ENCODE data around the gene EMILIN2. TPM values are rescaled to one million over a fixed set of nuclear protein-coding genes. Genes with fewer than 3 reads are reported as not detected.

EMILIN2 gene
- polyA plus RNA-seq, 1 donor: 22.4 TPM

GRCh38 chr18:2954869-2955645 lies 108.3 kb downstream of the EMILIN2 start:
- DNase-seq (ENCODE audit: low read depth): no peak

- no peak for DNase-seq (ENCODE audit: low read depth)
Measured at GRCh38 chr18:2956056-2956455, 109.2 kb downstream of the EMILIN2 start.

GRCh38 chr18:2958819-2959298 lies 112.1 kb downstream of the EMILIN2 start:
- no peak for DNase-seq (ENCODE audit: low read depth)

- no peak for DNase-seq (ENCODE audit: low read depth)
Measured at GRCh38 chr18:2959341-2959740, 112.5 kb downstream of the EMILIN2 start.

- no peak for DNase-seq (ENCODE audit: low read depth)
Measured at GRCh38 chr18:2960983-2961696, 114.3 kb downstream of the EMILIN2 start.

GRCh38 chr18:2961821-2962220 lies 115.0 kb downstream of the EMILIN2 start:
- DNase-seq (ENCODE audit: low read depth): no peak

GRCh38 chr18:2963048-2963447 lies 116.2 kb downstream of the EMILIN2 start:
- DNase-seq (ENCODE audit: low read depth): no peak

- DNase-seq (ENCODE audit: low read depth): no peak
Measured at GRCh38 chr18:2964361-2965010, 117.7 kb downstream of the EMILIN2 start.

Other genes with a start within 250 kb of the EMILIN2 start
- gene SMCHD1, start 191.3 kb upstream of the EMILIN2 start, polyA plus RNA-seq (ENCODE audit: insufficient read length): 37.2 TPM
- gene LPIN2, start 166.1 kb downstream of the EMILIN2 start, polyA plus RNA-seq (ENCODE audit: insufficient read length): 10.3 TPM

All from forelimb muscle (tissue), 1 donor.